ENCODE data around the gene CCDC24.

The CCDC24 gene

GRCh38 chr1:43991476-43992231, at the start of gene CCDC24:
Gene CCDC24 (plus strand): TSS chr1:43991599. CDS start chr1:43991879, 280 bp downstream.
- DNase-seq: peak; percentile 50 to 72 (median 56)

DNA sequence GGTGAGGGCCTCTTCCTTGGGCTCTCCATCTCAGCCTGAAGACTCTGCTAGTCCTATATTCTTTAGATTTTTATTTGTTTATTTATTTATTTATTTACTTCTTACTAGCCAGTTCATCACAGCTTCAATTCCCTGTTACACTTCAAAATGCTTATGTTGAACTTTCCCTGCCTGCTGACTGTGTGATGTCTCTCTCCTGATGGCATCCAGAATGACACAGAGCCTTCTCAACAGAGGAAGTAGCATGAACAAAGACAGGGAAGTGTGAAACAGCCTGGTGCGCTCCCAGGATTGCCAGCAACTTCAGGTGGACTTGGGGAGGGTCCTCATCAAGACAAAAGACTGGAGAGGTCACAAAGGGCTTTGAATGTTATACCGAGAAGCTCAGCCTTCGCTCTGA, 49.0 kb upstream of the CCDC24 start:
- DNase-seq: no peak

GRCh38 chr1:43944860-43945259, 46.5 kb upstream of the CCDC24 start:
- DNase-seq: no peak

DNA sequence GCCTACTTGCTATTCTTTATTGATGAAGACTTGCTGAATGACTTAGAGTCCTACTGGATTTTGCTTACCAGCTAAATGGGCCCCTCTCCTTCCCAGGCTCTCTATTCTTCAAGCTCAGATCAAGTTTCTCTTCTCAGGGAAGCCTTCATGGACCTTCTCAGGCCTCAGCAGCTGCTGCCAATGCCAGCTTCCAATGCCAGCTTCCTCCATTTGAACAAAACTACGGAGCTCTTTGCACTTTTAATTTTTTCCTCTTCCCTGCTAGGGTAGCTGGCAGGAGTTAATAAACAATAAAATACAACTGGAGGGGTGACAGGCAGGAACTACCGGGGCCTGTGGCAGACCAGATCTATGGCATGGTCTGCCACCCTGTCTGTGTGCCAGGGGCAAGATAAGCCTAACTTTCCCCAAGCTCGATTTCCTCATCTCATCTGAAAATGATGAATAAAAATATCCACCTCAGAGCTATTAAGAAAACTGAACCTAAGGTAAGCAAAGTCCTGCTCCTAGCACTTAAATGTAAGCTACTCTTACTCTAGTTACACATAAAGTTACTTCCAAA, 45.6 kb upstream of the CCDC24 start:
- no peak for DNase-seq

- DNase-seq: peak; percentile 83 to 95 (median 92)
Measured at GRCh38 chr1:43946236-43947060, 45.0 kb upstream of the CCDC24 start, which contains the start of gene IPO13. Gene IPO13 (plus strand): TSS chr1:43946950. CDS start chr1:43947601, 651 bp downstream.

GRCh38 chr1:43947061-43947873, 44.1 kb upstream of the CCDC24 start:
- peak in 1 of 6 experiments; percentile 42 for DNase-seq

- no peak for DNase-seq
Measured at GRCh38 chr1:43947874-43948437, 43.4 kb upstream of the CCDC24 start.

GRCh38 chr1:43949678-43950077, 41.7 kb upstream of the CCDC24 start:
- no peak for DNase-seq

- no peak for DNase-seq
Measured at GRCh38 chr1:43951021-43951985, 40.1 kb upstream of the CCDC24 start.

- no peak for DNase-seq
Measured at GRCh38 chr1:43952731-43953346, 38.6 kb upstream of the CCDC24 start.

- DNase-seq: no peak
Measured at GRCh38 chr1:43953361-43953760, 38.0 kb upstream of the CCDC24 start.

DNA sequence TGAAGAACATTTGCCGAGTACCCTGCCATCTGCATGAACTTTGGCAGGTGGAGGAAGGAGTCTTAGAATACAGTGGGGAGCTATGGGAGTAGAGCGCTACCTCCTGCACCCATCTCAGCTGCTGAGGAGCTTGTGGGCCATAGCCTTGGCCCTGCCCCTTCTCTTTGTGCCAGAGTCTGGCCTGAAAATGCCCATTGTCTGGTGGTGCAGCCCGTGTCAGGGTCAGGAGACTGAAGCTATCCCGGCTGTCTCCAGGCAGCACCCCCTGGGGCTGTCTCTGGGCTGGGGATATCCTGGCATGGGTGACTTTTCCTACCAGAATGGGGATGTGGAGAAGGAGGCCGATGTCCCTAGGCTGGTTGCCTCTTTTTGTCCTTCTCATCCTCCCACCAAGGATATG, 37.4 kb upstream of the CCDC24 start:
- no peak for DNase-seq

DNA sequence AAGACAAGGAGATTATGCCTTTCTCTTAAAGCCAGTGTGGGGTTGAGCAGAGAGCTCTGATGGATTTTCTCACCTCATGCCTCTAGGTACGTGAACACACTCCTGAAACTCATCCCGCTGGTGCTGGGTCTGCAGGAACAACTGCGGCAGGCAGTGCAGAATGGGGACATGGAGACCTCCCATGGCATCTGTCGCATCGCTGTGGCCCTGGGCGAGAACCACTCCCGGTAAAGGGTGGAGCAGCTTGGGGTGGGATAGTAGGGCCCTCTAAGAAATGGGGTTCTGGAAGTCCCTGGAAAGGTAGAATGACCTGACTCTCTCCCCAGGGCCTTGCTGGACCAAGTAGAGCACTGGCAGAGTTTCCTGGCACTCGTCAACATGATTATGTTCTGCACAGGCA, 35.2 kb upstream of the CCDC24 start:
- no peak for DNase-seq

DNA sequence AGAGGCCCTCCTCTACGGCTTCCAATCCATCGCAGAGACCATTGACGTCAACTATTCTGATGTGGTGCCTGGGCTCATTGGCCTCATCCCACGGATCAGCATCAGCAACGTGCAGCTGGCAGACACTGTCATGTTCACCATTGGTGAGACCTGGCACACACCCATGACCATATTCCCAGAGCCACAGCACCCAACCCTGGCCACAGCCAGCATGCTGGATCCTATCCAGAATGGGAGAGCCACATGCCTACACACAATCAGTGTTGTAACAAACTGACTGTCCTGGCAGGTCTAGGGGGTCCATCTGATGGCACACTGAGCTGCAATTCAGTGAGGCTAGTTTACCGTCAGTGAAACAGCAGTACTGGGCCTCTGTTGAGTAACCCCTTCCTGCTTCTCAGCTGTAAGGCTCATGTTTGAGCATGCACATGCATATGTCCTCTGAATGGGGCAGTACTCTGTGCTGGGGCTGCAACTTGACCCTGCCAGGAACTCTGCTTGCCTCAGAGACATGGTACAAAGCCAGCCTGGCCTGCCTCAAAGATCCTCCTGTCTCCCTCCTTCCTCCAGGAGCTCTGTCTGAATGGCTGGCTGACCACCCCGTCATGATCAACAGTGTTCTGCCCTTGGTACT, 33.9 kb upstream of the CCDC24 start:
- DNase-seq: no peak

DNA sequence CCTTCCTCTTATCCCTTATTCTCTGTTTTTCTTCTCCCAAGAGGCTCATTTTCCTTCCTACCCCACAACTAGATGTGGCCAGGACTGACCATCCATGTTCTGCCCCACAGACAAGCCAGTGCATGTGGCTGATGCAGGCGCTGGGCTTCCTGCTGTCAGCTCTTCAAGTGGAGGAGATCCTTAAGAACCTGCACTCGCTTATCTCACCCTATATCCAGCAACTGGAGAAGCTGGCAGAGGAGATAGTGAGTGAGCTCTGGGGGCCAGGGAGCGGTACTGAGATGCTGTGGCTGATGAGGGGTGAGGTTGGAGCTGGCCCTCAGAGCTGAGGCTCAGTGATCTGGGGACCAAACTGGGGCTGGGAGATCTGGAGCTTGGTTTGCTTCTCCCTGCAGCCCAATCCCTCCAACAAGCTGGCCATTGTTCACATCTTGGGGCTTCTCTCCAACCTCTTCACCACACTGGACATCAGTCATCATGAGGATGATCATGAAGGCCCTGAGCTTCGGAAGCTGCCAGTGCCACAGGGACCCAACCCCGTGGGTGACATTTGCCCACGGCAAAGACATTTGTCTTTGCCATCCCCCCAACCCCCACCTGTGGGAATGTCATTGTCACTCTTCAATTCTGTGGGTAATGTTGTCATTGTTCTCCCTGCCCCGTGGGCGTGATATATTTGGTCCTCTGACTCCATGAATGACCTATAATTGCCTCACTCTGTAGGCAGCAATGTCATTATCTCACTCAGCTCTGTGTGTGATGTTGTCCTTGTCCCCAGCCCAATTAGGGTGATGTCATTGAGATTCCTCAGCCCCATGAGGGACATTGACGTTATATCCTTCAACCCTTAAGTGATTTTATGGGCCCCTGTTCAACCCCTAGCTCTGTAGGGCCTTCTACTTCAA, 32.8 kb upstream of the CCDC24 start:
- no peak for DNase-seq

- no peak for DNase-seq
Measured at GRCh38 chr1:43960798-43961197, 30.6 kb upstream of the CCDC24 start.

GRCh38 chr1:43961692-43962091, 29.7 kb upstream of the CCDC24 start:
- no peak for DNase-seq

DNA sequence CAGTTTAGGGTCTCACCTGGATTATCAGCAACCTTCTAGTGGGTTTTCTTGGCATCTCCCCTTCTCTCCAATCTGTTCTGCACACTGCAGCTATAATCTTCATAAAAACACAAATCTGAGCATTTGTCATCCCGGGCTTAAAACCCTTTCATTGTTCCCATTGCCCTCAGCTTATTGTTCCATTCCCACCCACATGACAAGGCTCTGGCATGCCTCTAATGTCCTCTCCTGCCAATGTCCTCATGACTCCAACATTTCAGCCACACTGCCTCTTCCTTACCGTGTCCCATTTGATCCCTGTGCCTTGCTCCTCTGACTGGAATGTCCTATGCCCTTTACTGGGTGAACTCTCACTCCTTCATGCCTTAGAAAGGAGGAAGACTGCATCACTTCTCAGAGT, 29.1 kb upstream of the CCDC24 start:
- no peak for DNase-seq

DNA sequence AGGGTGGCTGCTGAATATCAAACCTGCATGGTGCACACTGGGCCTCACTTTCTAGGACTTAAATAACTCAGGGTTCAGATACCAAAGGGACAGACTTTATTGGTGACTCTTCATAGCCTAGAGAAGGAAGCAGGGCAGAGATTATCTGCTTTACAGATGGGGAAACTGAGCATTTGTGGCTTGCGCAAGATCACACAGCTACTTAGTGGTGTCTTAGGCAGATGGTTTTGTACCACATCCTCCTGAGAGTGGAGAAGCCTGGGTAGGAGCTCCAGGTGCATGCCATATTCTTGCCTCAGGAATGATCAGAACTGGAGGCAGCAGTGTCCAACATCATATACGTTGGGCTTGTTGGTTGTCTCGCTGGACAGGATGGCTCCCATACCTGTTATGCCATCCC, 28.4 kb upstream of the CCDC24 start:
- DNase-seq: no peak

Measured in stimulated activated naive CD4-positive, alpha-beta T cell (primary cell).